GM21529 (cell line): ENCODE measurements around the gene ZKSCAN8.

ENCODE experiments used
- ATAC-seq: cut with Tn5 transposase; IDR thresholded peaks from one replicate; pipeline ENCODE4 v1.9.1; 2021; ENCODE audit not compliant: unreplicated experiment

Gene ZKSCAN8

GRCh38 chr6:28205879-28206278 is 64.2 kb downstream of the ZKSCAN8 start:
- no peak for ATAC-seq

GRCh38 chr6:28206527-28206926 is 64.8 kb downstream of the ZKSCAN8 start:
- ATAC-seq, result no peak

- ATAC-seq, result no peak
Measured at GRCh38 chr6:28206928-28207509, 65.3 kb downstream of the ZKSCAN8 start.

GRCh38 chr6:28207510-28208110 is 65.9 kb downstream of the ZKSCAN8 start:
- ATAC-seq, result no peak

- no peak for ATAC-seq
Measured at GRCh38 chr6:28208111-28208659, 66.5 kb downstream of the ZKSCAN8 start.
